Mucosa of stomach (tissue), 1 donor: ENCODE data around the gene RPSA.
"Not testable (repeated sequence)": the region's sequence is repeated elsewhere in the genome, so short reads cannot be mapped to it uniquely, and the experiment has no call there.

ENCODE experiments used
- H3K27me3 ChIP-seq: one replicate; pipeline ENCODE4 v1.7.0; 2013; ENCODE audit warnings: mild to moderate bottlenecking, low read length; ENCODE audit not compliant: control insufficient read depth, insufficient read depth
- H3K36me3 ChIP-seq: one replicate; pipeline ENCODE4 v1.7.0; 2013; ENCODE audit warnings: low read length; ENCODE audit not compliant: control insufficient read depth, insufficient read depth
- H3K4me1 ChIP-seq: one replicate; pipeline ENCODE4 v1.7.0; 2013; ENCODE audit warnings: mild to moderate bottlenecking, low read length; ENCODE audit not compliant: control insufficient read depth, insufficient read depth
- H3K4me3 ChIP-seq: one replicate; pipeline ENCODE4 v1.7.0; 2013; ENCODE audit warnings: low read length
- H3K9ac ChIP-seq: one replicate; pipeline ENCODE4 v1.7.0; 2013; ENCODE audit warnings: mild to moderate bottlenecking, low read length, moderate library complexity
- H3K9me3 ChIP-seq: one replicate; pipeline ENCODE4 v1.7.0; 2013; ENCODE audit warnings: mild to moderate bottlenecking, low read length, moderate library complexity; ENCODE audit not compliant: control insufficient read depth
- donor health status: Pancreatic carcinoma.

The RPSA gene

DNA sequence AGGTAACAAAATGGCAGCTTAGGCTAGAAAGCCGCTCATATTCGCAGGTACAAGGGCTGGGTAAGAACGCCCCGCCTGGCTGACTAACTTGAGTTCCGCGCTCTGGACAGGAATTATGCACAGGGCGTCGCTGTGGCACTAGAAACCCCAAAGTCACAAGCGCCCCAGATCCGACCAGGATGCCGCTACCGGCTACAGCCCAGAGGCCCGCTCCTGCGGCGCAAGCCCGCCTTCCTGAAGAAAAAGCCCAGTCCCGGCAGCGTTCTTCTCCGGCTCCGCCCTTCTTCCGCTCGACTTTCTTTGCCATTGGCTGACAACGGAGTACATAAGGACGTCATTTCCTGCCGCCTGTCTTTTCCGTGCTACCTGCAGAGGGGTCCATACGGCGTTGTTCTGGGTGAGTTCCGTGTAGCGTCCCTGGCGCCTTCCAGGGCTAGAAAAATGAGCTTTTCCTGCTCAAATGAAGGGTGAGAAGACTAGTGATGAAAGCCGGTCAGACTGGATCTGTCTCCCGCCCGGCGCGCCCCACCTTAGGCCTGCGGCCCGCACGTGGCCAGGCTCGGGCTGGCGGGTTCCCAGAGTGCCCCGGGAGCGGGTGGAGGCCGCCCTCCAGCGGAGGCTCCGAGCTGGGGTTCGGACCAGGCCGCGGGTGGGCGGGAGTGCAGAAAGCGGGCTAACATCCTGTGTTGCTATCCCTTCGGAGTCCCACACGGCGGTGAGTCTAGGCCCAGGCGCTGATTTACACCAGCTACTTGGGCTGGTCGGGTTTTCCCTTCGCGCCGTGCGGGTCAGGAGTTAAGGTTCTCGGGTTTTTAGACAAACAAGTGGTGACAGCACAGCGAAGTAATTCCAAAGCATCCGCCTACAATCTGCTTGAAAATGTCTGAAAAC is at the start of gene RPSA:
RPSA (plus strand) TSS at position 353 of the 891 bp plus-strand sequence. CDS start 934 bp downstream, outside the sequence.
- Histone ChIP-seq H3K9ac (peak within 1 kb of the TSS; percentile 75), H3K4me1 (peaks cover 8% of the 10 kb centered on the region), H3K4me3 (peak within 1 kb of the TSS; percentile 52), H3K27me3 (no peaks in the 10 kb centered on the region), H3K9me3 (no peaks in the 10 kb centered on the region), H3K36me3 (peaks cover 7% of the 10 kb centered on the region)

- H3K9me3 ChIP-seq: no peaks in the 10 kb centered on the region
- H3K36me3 ChIP-seq: no peaks in the 10 kb centered on the region
- H3K27me3 ChIP-seq: no peaks in the 10 kb centered on the region
- no peak overlapping the region for H3K4me3 ChIP-seq
- no peaks in the 10 kb centered on the region for H3K4me1 ChIP-seq
- H3K9ac ChIP-seq: no peak overlapping the region
Observed at GRCh38 chr3:39358333-39358732, 48.2 kb upstream of the RPSA start.

DNA sequence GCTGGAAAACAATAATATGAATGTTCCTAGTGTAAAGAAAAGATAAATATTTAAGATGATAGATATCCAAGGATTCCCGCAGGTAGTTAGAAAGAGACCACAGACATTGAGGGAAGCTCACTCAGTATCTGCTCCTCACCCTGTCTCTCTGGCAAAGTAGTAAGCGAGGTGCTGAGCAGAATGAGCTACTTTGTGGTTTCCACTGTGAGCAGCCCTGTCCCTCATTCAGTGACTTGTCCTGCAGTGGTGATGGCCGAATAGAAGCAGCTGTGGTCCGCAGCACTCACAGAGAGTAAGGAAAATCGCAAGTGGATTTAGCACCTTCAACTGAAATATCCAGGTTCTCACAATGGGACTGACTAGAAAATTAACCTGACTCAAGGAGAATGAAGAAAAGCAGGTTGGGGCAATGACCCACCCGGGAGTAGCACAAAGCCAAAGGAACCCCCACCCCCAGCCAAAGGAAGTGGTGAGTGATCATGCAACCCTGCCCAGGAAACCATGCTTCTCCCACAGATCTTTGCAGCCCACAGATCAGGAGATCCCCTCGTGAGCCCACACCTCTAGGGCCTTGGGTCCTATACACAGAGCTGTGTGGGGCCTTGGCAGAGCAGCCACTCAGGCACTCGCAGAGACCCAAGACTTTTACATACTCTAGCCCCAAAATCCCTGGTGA is 45.1 kb upstream of the RPSA start:
- Histone ChIP-seq H3K9ac (no peak overlapping the region), H3K27me3 (no peaks in the 10 kb centered on the region), H3K4me1 (no peaks in the 10 kb centered on the region), H3K9me3 (no peaks in the 10 kb centered on the region), H3K36me3 (no peaks in the 10 kb centered on the region), H3K4me3 (no peak overlapping the region)

GRCh38 chr3:39362192-39362591 is 44.3 kb upstream of the RPSA start:
- H3K4me1 ChIP-seq: no peaks in the 10 kb centered on the region
- H3K27me3 ChIP-seq: no peaks in the 10 kb centered on the region
- H3K36me3 ChIP-seq: no peaks in the 10 kb centered on the region
- H3K9ac ChIP-seq: no peak overlapping the region
- no peaks in the 10 kb centered on the region for H3K9me3 ChIP-seq
- H3K4me3 ChIP-seq: no peak overlapping the region

DNA sequence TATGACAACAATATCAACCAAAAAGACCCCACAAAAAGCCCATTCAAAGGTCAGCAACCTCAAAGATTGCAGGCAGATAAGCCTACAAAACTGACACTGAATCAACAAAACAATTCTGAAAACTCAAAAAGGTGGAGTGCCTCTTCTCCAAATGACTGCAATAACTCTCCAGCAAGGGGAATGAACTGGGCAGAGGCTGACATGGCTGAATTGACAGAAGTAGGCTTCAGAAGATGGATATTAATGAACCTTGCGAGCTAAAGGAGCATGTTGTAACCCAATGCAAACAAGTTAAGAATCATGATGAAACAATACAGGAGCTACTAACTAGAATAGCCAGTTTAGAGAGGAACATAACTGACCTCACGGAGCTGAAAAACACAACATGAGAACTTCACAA is 43.7 kb upstream of the RPSA start:
- H3K9ac ChIP-seq: no peak overlapping the region
- no peak overlapping the region for H3K4me3 ChIP-seq
- H3K4me1 ChIP-seq: no peaks in the 10 kb centered on the region
- no peaks in the 10 kb centered on the region for H3K27me3 ChIP-seq
- no peaks in the 10 kb centered on the region for H3K36me3 ChIP-seq
- no peaks in the 10 kb centered on the region for H3K9me3 ChIP-seq

GRCh38 chr3:39370450-39370849 is 36.1 kb upstream of the RPSA start:
- not testable (repeated sequence) for H3K9me3 ChIP-seq, H3K4me1 ChIP-seq, H3K36me3 ChIP-seq, H3K9ac ChIP-seq, H3K4me3 ChIP-seq, H3K27me3 ChIP-seq

- H3K4me3 ChIP-seq: no peak overlapping the region
- H3K9ac ChIP-seq: no peak overlapping the region
- H3K36me3 ChIP-seq: no peaks in the 10 kb centered on the region
- no peaks in the 10 kb centered on the region for H3K9me3 ChIP-seq
- no peaks in the 10 kb centered on the region for H3K4me1 ChIP-seq
- H3K27me3 ChIP-seq: no peaks in the 10 kb centered on the region
Observed at GRCh38 chr3:39372833-39373232, 33.7 kb upstream of the RPSA start.

DNA sequence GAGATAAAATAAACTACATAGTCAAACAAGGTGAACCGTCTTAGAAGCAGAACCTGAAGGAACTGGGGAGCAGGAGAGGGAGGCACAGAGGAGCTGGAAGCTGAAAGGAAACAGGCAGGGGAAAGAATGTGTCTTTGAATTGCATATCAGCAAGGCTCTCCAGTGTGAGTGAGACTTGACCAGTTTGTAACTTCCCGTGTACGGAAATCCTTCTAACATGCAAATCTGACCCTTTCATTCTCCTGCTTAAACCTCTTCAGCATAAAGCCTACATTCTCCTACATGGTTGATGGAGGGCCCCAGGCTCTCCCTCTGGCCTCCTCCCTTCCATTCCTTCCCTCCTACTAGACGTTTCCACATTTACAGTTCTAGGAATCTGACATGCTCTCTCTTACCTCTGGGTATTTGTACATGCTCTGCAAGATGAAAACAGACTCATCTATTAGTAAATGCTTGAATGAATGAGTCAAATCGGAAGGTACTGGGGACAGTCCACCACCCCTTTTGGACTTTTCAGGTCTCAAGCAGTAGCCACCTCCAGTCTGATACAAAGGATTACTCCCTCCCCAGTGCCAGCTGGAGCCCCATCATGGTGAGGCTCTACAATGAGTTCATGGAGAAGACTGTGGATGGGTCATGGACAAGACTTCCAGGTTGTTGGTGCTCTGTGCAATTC is 29.4 kb upstream of the RPSA start:
- Histone ChIP-seq H3K9ac (no peak overlapping the region), H3K36me3 (no peaks in the 10 kb centered on the region), H3K4me3 (no peak overlapping the region), H3K9me3 (no peaks in the 10 kb centered on the region), H3K27me3 (no peaks in the 10 kb centered on the region), H3K4me1 (peaks cover 7% of the 10 kb centered on the region)

- peaks cover 7% of the 10 kb centered on the region for H3K4me1 ChIP-seq
- no peaks in the 10 kb centered on the region for H3K36me3 ChIP-seq
- H3K9ac ChIP-seq: no peak overlapping the region
- H3K27me3 ChIP-seq: no peaks in the 10 kb centered on the region
- no peak overlapping the region for H3K4me3 ChIP-seq
- no peaks in the 10 kb centered on the region for H3K9me3 ChIP-seq
Observed at GRCh38 chr3:39378088-39378487, 28.4 kb upstream of the RPSA start.

GRCh38 chr3:39378957-39379777 is 27.4 kb upstream of the RPSA start:
- Histone ChIP-seq H3K4me1 (peaks cover 7% of the 10 kb centered on the region), H3K36me3 (no peaks in the 10 kb centered on the region), H3K27me3 (no peaks in the 10 kb centered on the region), H3K4me3 (no peak overlapping the region), H3K9me3 (no peaks in the 10 kb centered on the region), H3K9ac (no peak overlapping the region)

DNA sequence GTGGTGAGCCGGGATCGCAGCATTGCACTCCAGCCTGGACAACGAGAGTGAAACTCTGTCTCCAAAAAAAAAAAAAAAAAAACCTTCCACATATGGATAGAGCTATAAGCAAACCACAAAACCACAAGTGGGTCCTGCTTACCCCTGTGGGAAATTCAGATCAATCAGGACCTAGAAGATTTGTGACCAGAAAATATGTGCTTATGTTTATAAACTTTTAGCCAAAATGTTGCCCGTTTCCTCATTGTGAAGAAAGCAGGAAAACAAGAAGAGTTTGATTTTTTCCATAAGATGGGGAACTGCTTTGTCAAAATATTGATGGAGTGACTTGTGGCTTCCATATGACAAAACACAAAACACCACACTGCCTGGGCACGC is 26.8 kb upstream of the RPSA start:
- Histone ChIP-seq H3K9ac (no peak overlapping the region), H3K36me3 (no peaks in the 10 kb centered on the region), H3K4me3 (no peak overlapping the region), H3K4me1 (peaks cover 7% of the 10 kb centered on the region), H3K27me3 (no peaks in the 10 kb centered on the region), H3K9me3 (no peaks in the 10 kb centered on the region)
